MCF 10A (cell line): ENCODE measurements around the gene FRA10AC1. TPM values are rescaled to one million over a fixed set of nuclear protein-coding genes. Genes with fewer than 3 reads are reported as not detected.

ENCODE experiments used
- BruUV-seq: library from RNA; stranded (reverse); fragments of 400-500 nt; replicated peaks from 2 replicates; lab custom pipeline; 2021; lab: Mats Ljungman, UMichigan
- CTCF ChIA-PET: fragments of 300-600 bp; sonication (Branson Sonifier 250); formaldehyde crosslinking; extraction: SDS; loops from one replicate; lab custom pipeline; 2021; ENCODE audit warnings: antibody characterized with exemption, inconsistent platforms; lab: Yijun Ruan, JAX
- POLR2A ChIA-PET: fragments of 300-600, 350-650 bp; sonication (Branson Sonifier 250); formaldehyde crosslinking; extraction: SDS; loops from one replicate; lab custom pipeline; 2020; ENCODE audit warnings: antibody characterized with exemption, inconsistent platforms; lab: Yijun Ruan, JAX
- DNase-seq: peaks from one replicate; pipeline ENCODE4 v3.0.0-alpha.2; 2018; ENCODE audit not compliant: unreplicated experiment
- H3K27ac Mint-ChIP-seq: one replicate; pipeline ENCODE4 v1.8.0; 2022; ENCODE audit warnings: mild to moderate bottlenecking, low read depth, mixed read lengths; ENCODE audit not compliant: unreplicated experiment
- H3K27me3 Mint-ChIP-seq: one replicate; pipeline ENCODE4 v1.8.0; 2022; ENCODE audit warnings: mixed read lengths; ENCODE audit not compliant: insufficient read depth, unreplicated experiment
- H3K36me3 Mint-ChIP-seq: one replicate; pipeline ENCODE4 v1.8.0; 2022; ENCODE audit warnings: mild to moderate bottlenecking, moderate library complexity, mixed read lengths; ENCODE audit not compliant: insufficient read depth, unreplicated experiment
- H3K4me1 Mint-ChIP-seq: one replicate; pipeline ENCODE4 v1.8.0; 2022; ENCODE audit warnings: mixed read lengths; ENCODE audit not compliant: insufficient read depth, unreplicated experiment
- H3K4me3 Mint-ChIP-seq: one replicate; pipeline ENCODE4 v1.8.0; 2022; ENCODE audit warnings: mild to moderate bottlenecking, moderate library complexity, mixed read lengths; ENCODE audit not compliant: unreplicated experiment
- H3K9me3 Mint-ChIP-seq: one replicate; pipeline ENCODE4 v1.8.0; 2022; ENCODE audit warnings: mixed read lengths; ENCODE audit not compliant: unreplicated experiment
- intact Hi-C: fragments of 100-400 bp; cut with micrococcal nuclease; formaldehyde crosslinking; loops from 2 replicates; pipeline ENCODE4 v1.14.1; 2022
- total RNA-seq: library from RNA; stranded (reverse); gene quantifications from 2 replicates; pipeline ENCODE4 v1.2.3, GENCODE V29; 2022
- TF ChIP-seq, protein P1 (sequence below): fragments of 200-600 bp; IDR thresholded peaks from one replicate; pipeline ENCODE4 v1.8.0; 2022; ENCODE audit warnings: antibody characterized with exemption, mild to moderate bottlenecking; ENCODE audit not compliant: unreplicated experiment

Gene FRA10AC1
- total RNA-seq, 1 experiment from 2014 or later = 25.1 TPM

DNA sequence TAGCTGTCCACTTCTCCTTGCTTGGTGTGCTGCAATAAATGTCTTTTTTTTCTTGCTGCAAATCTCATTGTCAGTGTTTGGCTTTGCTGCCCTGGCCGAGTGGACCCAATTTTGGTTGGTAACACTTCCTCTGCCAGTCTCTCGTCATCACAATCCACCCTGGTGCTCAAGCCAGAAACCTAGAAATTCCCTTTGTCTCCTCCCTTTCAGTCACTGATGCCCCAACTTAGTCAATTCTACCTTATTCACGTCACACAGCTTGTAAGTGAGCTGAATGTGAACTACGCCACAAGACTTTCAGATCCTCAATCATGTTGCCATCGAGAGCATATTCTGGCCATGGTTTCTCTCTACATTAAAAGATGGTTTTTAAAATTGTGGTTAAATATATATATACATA, 13.0 kb upstream of the FRA10AC1 start:
- TF ChIP-seq, protein P1, sequence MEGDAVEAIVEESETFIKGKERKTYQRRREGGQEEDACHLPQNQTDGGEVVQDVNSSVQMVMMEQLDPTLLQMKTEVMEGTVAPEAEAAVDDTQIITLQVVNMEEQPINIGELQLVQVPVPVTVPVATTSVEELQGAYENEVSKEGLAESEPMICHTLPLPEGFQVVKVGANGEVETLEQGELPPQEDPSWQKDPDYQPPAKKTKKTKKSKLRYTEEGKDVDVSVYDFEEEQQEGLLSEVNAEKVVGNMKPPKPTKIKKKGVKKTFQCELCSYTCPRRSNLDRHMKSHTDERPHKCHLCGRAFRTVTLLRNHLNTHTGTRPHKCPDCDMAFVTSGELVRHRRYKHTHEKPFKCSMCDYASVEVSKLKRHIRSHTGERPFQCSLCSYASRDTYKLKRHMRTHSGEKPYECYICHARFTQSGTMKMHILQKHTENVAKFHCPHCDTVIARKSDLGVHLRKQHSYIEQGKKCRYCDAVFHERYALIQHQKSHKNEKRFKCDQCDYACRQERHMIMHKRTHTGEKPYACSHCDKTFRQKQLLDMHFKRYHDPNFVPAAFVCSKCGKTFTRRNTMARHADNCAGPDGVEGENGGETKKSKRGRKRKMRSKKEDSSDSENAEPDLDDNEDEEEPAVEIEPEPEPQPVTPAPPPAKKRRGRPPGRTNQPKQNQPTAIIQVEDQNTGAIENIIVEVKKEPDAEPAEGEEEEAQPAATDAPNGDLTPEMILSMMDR = no peak
- no peaks in the 10 kb centered on the region for H3K27me3 Mint-ChIP-seq
- H3K9me3 Mint-ChIP-seq = no peaks in the 10 kb centered on the region
- DNase-seq = no peak
- H3K27ac Mint-ChIP-seq = no peak overlapping the region
- BruUV-seq = no TSS peak
- H3K4me3 Mint-ChIP-seq = no peak overlapping the region
- POLR2A ChIA-PET = no interaction called here
- intact Hi-C loops = no loop called here
- H3K36me3 Mint-ChIP-seq = no peaks in the 10 kb centered on the region
- H3K4me1 Mint-ChIP-seq = no peaks in the 10 kb centered on the region
- CTCF ChIA-PET = interaction anchor here (0.8 kb wide), 1 partner anchor 100 kb away, joined by 3 read pairs; no protein-coding TSS in a partner anchor

DNA sequence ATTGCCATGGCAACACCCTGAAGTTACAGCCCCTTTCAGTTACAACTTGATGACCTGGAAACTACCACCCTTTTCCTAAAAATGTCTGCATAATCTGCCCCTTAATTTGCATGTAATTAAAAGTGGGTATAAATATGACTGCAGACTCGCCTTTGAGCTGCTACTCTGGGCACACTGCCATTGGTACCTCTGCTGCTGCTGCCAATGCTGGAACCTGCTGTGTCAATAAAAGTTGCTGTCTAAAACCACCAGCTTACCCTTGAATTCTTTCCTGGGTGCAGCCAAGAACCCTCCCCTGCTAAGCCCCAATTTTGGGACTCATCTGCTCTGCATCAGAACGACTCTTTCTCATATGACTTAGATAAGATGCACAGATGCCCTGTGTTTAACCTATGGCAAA, 10.2 kb upstream of the FRA10AC1 start:
- BruUV-seq = no TSS peak
- TF ChIP-seq, protein P1 = no peak
- Mint-ChIP-seq H3K4me3 (no peak overlapping the region), H3K9me3 (no peaks in the 10 kb centered on the region), H3K27ac (no peak overlapping the region), H3K4me1 (no peaks in the 10 kb centered on the region), H3K27me3 (no peaks in the 10 kb centered on the region), H3K36me3 (no peaks in the 10 kb centered on the region)
- ChIA-PET POLR2A (interaction anchor here (0.9 kb wide), 1 partner anchor 10 kb away, joined by 4 read pairs; the partner anchor contains the start of gene FRA10AC1), CTCF (no interaction called here)
- no peak for DNase-seq
- intact Hi-C loops = no loop called here

DNA sequence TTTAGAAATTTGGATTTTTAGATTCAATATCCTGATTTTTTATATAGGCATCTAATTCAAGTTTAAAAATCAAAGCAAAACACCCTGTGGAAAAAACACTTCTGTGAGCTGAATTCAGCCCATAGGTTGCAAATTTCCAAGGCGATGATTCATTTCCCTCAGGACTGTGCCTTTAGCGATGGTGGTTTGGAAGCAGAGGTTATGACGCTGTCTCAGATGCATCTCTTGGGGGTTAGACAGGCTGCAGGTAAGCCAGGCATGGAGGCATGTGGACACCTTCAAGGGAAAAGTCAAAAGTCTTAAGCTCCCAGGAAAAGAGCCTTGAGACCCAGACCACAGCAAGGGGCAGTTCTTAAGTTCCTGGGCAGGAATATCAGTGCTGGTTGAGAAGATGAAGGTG, 9.5 kb upstream of the FRA10AC1 start:
- H3K4me3 Mint-ChIP-seq = no peak overlapping the region
- ChIA-PET CTCF (no interaction called here), POLR2A (no interaction called here)
- no peaks in the 10 kb centered on the region for H3K27me3 Mint-ChIP-seq
- no peaks in the 10 kb centered on the region for H3K4me1 Mint-ChIP-seq
- no peak overlapping the region for H3K27ac Mint-ChIP-seq
- no peaks in the 10 kb centered on the region for H3K36me3 Mint-ChIP-seq
- intact Hi-C loops = no loop called here
- no peaks in the 10 kb centered on the region for H3K9me3 Mint-ChIP-seq
- TF ChIP-seq, protein P1 = no peak
- no peak for DNase-seq
- no TSS peak for BruUV-seq

DNA sequence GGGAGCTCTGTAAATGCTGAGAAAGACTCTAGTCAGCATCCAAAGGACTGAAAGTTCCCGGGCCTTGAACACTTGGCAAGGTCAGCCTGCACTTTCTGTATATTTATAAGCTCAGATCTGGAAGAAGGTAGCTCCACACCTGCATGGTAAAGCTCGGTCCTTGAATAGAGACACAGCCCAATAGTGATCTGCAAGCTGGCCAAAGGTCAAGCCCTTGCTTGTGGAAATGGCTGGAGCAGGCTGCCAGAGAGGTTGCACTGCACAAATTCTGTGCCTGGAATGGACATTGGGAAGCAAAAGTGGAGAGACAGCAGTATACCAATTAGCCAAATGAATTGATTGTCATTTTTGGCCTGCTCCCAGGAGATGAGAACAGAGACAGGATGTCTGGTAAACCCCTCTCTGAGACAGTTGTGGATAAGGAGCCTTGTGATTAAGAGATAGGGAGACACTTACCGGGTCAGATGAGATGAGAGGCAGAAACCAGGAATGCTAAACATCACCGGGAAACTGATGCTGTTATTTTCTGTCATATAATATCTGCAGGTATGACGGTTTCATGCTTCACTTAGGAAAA, 8.0 kb upstream of the FRA10AC1 start:
- ChIA-PET CTCF (interaction anchor here (1.3 kb wide), 1 partner anchor 104 kb away, joined by 4 read pairs; no protein-coding TSS in a partner anchor), POLR2A (no interaction called here)
- Mint-ChIP-seq H3K36me3 (no peaks in the 10 kb centered on the region), H3K9me3 (no peaks in the 10 kb centered on the region), H3K27ac (no peak overlapping the region), H3K4me3 (no peak overlapping the region), H3K4me1 (no peaks in the 10 kb centered on the region), H3K27me3 (no peaks in the 10 kb centered on the region)
- TF ChIP-seq, protein P1 = no peak
- intact Hi-C loops = no loop called here
- BruUV-seq = no TSS peak
- no peak for DNase-seq
